Caco-2 (cell line): ENCODE measurements around the gene KIAA0319L. TPM values are rescaled to one million over a fixed set of nuclear protein-coding genes. Genes with fewer than 3 reads are reported as not detected.
A peak's percentile ranks its signal among the peaks of the same experiment; 100 is the strongest.

Source experiments
- BruUV-seq: library from RNA; stranded (reverse); fragments of 400-500 nt; replicated peaks from 2 replicates; lab custom pipeline; 2021; lab: Mats Ljungman, UMichigan
- CTCF ChIA-PET: fragments of 300-600 bp; sonication (Branson Sonifier 250); formaldehyde crosslinking; loops from one replicate; lab custom pipeline; 2022; ENCODE audit warnings: antibody characterized with exemption; lab: Charles Lee
- POLR2A ChIA-PET: fragments of 300-600 bp; sonication (Branson Sonifier 250); formaldehyde crosslinking; loops from one replicate; lab custom pipeline; 2022; ENCODE audit warnings: antibody characterized with exemption; lab: Charles Lee
- DNase-seq, 2 experiments: peaks; one replicate each; pipeline versions ENCODE4 v3.0.0 to v3.0.0-alpha.2; 2020 to 2022
- H3K27me3 ChIP-seq: replicated peaks from 2 replicates; pipeline ENCODE4 v1.6.0; 2011; ENCODE audit warnings: low read length; ENCODE audit not compliant: control insufficient read depth, insufficient read depth
- H3K36me3 ChIP-seq: 2 replicates; pipeline ENCODE4 v1.5.1; 2011; ENCODE audit warnings: low read length; ENCODE audit not compliant: control insufficient read depth, insufficient read depth
- H3K4me1 ChIP-seq: fragments of 250-450 bp; sonication (Bioruptor Pico); 2 replicates; pipeline ENCODE4 v1.5.1; 2020; ENCODE audit warnings: mild to moderate bottlenecking
- H3K4me3 ChIP-seq: 2 replicates; pipeline ENCODE4 v1.5.1; 2011; ENCODE audit warnings: low read depth, mild to moderate bottlenecking, control low read depth, low read length
- H3K9me3 ChIP-seq: fragments of 250-450 bp; sonication (Bioruptor Pico); 2 replicates; pipeline ENCODE4 v1.5.1; 2020; ENCODE audit warnings: mild to moderate bottlenecking, moderate library complexity
- H3K27ac Mint-ChIP-seq: one replicate; pipeline ENCODE4 v1.8.0; 2022; ENCODE audit warnings: mixed read lengths; ENCODE audit not compliant: unreplicated experiment
- H3K27me3 Mint-ChIP-seq: one replicate; pipeline ENCODE4 v1.8.0; 2022; ENCODE audit warnings: mixed read lengths; ENCODE audit not compliant: insufficient read depth, unreplicated experiment
- H3K36me3 Mint-ChIP-seq: one replicate; pipeline ENCODE4 v1.8.0; 2022; ENCODE audit warnings: mild to moderate bottlenecking, mixed read lengths; ENCODE audit not compliant: insufficient read depth, unreplicated experiment
- H3K4me1 Mint-ChIP-seq: one replicate; pipeline ENCODE4 v1.8.0; 2022; ENCODE audit warnings: low read depth, mixed read lengths; ENCODE audit not compliant: unreplicated experiment
- H3K4me3 Mint-ChIP-seq: one replicate; pipeline ENCODE4 v1.8.0; 2022; ENCODE audit warnings: mild to moderate bottlenecking, moderate library complexity, mixed read lengths; ENCODE audit not compliant: unreplicated experiment
- H3K9me3 Mint-ChIP-seq: one replicate; pipeline ENCODE4 v1.8.0; 2022; ENCODE audit warnings: mixed read lengths; ENCODE audit not compliant: unreplicated experiment
- CTCF ChIP-seq, 2 experiments: fragments of 200-600 bp in 1 of 2; IDR thresholded peaks; 1 replicate in 1 of 2; 2 replicates in 1 of 2; pipeline versions ENCODE4 v1.5.1 to v1.8.0; 2011 to 2022; ENCODE audit warnings: antibody characterized with exemption in 1 of 2, control low read depth in 1 of 2, inconsistent platforms in 1 of 2, low read depth in 1 of 2, low read length in 1 of 2, mild to moderate bottlenecking in 1 of 2, moderate library complexity in 1 of 2; ENCODE audit not compliant: insufficient read depth in 1 of 2, severe bottlenecking in 1 of 2, unreplicated experiment in 1 of 2
- intact Hi-C: fragments of 100-400 bp; cut with micrococcal nuclease; formaldehyde crosslinking; loops from one replicate; pipeline ENCODE4 v1.10.0; 2022; ENCODE audit not compliant: unreplicated experiment
- total RNA-seq: library from RNA; stranded (reverse); gene quantifications from 2 replicates; pipeline ENCODE4 v1.2.3, GENCODE V29; 2022

The KIAA0319L gene
- total RNA-seq, 1 experiment from 2014 or later = 39.9 TPM

GRCh38 chr1:35442734-35443133 is 114.5 kb downstream of the KIAA0319L start:
- H3K4me3 Mint-ChIP-seq = no peak overlapping the region
- intact Hi-C loops = no loop called here
- H3K4me3 ChIP-seq = no peak overlapping the region
- ChIA-PET POLR2A (no interaction called here), CTCF (no interaction called here)
- H3K4me1 Mint-ChIP-seq = peaks cover 7% of the 10 kb centered on the region
- no peaks in the 10 kb centered on the region for H3K4me1 ChIP-seq
- no peaks in the 10 kb centered on the region for H3K36me3 ChIP-seq
- no TSS peak for BruUV-seq
- no peaks in the 10 kb centered on the region for H3K27me3 ChIP-seq
- H3K27me3 Mint-ChIP-seq = no peaks in the 10 kb centered on the region
- no peak for TF ChIP-seq CTCF (IDR thresholded peaks at IDR 0.05; ENCODE audit: insufficient read depth in 1 of 2, low read depth in 1 of 2, low read length in 1 of 2, severe bottlenecking in 1 of 2, unreplicated experiment in 1 of 2)
- no peak for DNase-seq
- peaks cover 19% of the 10 kb centered on the region for H3K36me3 Mint-ChIP-seq
- H3K27ac Mint-ChIP-seq = no peak overlapping the region
- H3K9me3 Mint-ChIP-seq = no peaks in the 10 kb centered on the region
- no peaks in the 10 kb centered on the region for H3K9me3 ChIP-seq

- H3K27ac Mint-ChIP-seq = no peak overlapping the region
- Histone ChIP-seq H3K27me3 (no peaks in the 10 kb centered on the region), H3K4me1 (no peaks in the 10 kb centered on the region), H3K4me3 (no peak overlapping the region), H3K36me3 (no peaks in the 10 kb centered on the region), H3K9me3 (no peaks in the 10 kb centered on the region)
- no peak for DNase-seq
- H3K4me3 Mint-ChIP-seq = no peak overlapping the region
- no peaks in the 10 kb centered on the region for H3K27me3 Mint-ChIP-seq
- ChIA-PET CTCF (no interaction called here), POLR2A (no interaction called here)
- BruUV-seq = no TSS peak
- intact Hi-C loops = no loop called here
- H3K36me3 Mint-ChIP-seq = peaks cover 23% of the 10 kb centered on the region
- peaks cover 7% of the 10 kb centered on the region for H3K4me1 Mint-ChIP-seq
- no peaks in the 10 kb centered on the region for H3K9me3 Mint-ChIP-seq
- no peak for TF ChIP-seq CTCF (IDR thresholded peaks at IDR 0.05; ENCODE audit: insufficient read depth in 1 of 2, low read depth in 1 of 2, low read length in 1 of 2, severe bottlenecking in 1 of 2, unreplicated experiment in 1 of 2)
These were observed 115.2 kb downstream of the KIAA0319L start for GRCh38 chr1:35441926-35442579.

GRCh38 chr1:35439626-35440025 is 117.6 kb downstream of the KIAA0319L start:
- DNase-seq = no peak
- peaks cover 7% of the 10 kb centered on the region for H3K4me1 Mint-ChIP-seq
- no peak overlapping the region for H3K4me3 Mint-ChIP-seq
- intact Hi-C loops = no loop called here
- no peaks in the 10 kb centered on the region for H3K27me3 ChIP-seq
- no peak overlapping the region for H3K4me3 ChIP-seq
- H3K27me3 Mint-ChIP-seq = no peaks in the 10 kb centered on the region
- no peaks in the 10 kb centered on the region for H3K9me3 ChIP-seq
- H3K9me3 Mint-ChIP-seq = no peaks in the 10 kb centered on the region
- H3K4me1 ChIP-seq = no peaks in the 10 kb centered on the region
- peaks cover 23% of the 10 kb centered on the region for H3K36me3 Mint-ChIP-seq
- CTCF ChIA-PET = interaction anchor here (1.8 kb wide), 1 partner anchor 11 kb away, joined by 4 read pairs; no protein-coding TSS in a partner anchor
- TF ChIP-seq CTCF (IDR thresholded peaks at IDR 0.05; ENCODE audit: insufficient read depth in 1 of 2, low read depth in 1 of 2, low read length in 1 of 2, severe bottlenecking in 1 of 2, unreplicated experiment in 1 of 2) = no peak
- POLR2A ChIA-PET = no interaction called here
- BruUV-seq = no TSS peak
- peak overlapping the region; percentile 56 for H3K27ac Mint-ChIP-seq
- H3K36me3 ChIP-seq = no peaks in the 10 kb centered on the region
